ENCODE measurements around the gene SUSD4. TPM values are rescaled to one million over a fixed set of nuclear protein-coding genes. Genes with fewer than 3 reads are reported as not detected.

The SUSD4 gene
- total RNA-seq, 1 experiment from 2014 or later: 11.9 TPM

DNA sequence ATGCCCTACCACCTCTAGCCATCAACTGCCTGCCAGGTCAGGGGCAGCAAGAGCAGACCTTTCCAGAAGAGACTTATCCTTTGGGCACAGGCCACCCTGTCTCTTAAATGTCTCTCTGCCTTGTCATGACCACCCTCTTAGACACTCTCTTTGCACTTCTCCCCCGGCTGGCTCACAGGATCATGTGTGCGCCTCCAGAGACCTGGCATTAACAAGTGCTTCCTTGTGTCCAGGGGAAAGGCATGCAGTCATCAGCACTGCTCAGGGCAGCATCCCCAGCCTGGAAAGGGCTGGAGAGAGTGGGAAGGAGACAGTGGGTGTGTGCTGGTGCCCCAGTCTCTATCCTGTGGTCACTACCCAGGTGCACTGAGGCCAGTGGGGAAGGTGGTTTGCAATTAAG, 135.8 kb downstream of the SUSD4 start:
- no peak for DNase-seq (ENCODE audit: low read depth)

DNA sequence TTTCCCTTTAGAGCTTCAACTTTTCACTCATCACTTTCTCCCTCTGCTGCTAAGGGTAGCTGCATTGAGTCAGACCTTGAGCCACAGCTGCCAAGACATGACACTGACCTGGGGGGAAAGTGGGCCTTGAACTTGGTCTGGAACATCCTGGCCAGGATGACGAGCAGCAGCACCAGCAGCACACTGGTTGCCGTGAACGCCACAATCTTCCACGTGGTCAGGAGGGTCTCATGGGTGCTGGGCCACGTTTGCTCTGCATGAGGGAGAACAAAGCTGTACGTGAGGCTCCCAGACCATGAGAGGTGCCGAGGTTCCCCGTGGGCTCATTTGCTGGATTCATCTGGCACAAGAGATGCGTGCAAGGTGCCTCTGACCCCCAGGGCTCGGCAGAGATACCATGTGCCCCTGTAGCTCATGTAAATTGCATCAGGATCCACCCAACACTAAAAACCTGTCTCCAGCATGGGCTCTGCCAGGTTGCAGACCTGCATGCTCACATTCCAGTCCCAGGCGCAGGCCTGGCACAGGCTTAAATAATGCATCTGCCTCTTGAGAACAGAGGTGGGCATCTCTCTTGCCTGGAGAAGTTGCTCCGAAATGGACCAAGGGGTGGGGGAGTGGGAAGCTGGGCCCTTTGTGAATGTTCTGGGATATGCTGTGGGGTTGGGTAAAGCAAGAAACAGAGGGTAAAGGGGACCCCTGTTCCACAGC, 136.3 kb downstream of the SUSD4 start:
- no peak for DNase-seq (ENCODE audit: low read depth)
- in situ Hi-C loops (cut with HindIII; ENCODE audit: low pct_unique_long_range_greater_than_20kb, low sequenced_read_pairs): no loop called here

More for the DNA sequence above, 135.8 kb downstream of the SUSD4 start:
- in situ Hi-C loops (cut with HindIII; ENCODE audit: low pct_unique_long_range_greater_than_20kb, low sequenced_read_pairs): no loop called here

DNA sequence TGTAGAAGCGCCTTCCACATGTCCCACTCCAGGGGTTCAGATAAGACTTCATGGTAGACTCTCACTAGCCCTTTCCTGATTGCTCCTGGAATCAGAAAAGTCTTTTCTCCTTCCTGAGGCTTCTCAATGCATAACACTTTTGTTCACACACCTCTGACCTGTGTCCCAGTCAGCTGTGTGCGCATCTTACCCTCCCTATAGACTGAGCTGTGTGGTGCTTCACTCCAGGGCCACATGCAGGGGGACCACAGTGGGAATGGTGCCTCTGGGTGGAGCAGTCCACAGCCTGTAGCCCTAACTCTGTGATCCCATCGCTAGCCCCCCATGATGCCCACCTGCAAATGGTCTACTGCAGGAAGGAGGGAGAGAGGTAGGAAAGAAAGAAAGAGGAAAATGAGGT, 136.9 kb downstream of the SUSD4 start:
- DNase-seq (ENCODE audit: low read depth): no peak
- in situ Hi-C loops (cut with HindIII; ENCODE audit: low pct_unique_long_range_greater_than_20kb, low sequenced_read_pairs): no loop called here

DNA sequence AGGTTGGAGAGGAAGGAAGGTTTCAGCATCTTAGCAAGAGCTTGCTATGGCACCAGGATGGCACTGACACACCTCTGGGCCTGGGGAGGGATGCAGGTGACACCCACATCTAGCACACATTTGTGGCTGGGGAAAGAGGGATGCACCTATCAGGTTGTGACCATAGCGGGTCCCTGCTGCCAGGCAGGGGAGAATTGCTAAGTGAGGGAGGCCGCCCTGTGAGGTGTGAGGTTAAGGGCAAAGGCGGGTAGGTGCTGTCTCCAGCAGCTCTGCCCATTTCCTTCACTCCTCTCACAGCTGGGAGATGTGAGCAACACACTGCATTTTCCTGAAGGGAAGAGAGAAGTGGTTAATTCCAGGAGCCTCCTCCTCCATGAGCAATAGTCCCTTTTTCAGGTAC, 137.7 kb downstream of the SUSD4 start:
- in situ Hi-C loops (cut with HindIII; ENCODE audit: low pct_unique_long_range_greater_than_20kb, low sequenced_read_pairs): no loop called here
- DNase-seq (ENCODE audit: low read depth): no peak

DNA sequence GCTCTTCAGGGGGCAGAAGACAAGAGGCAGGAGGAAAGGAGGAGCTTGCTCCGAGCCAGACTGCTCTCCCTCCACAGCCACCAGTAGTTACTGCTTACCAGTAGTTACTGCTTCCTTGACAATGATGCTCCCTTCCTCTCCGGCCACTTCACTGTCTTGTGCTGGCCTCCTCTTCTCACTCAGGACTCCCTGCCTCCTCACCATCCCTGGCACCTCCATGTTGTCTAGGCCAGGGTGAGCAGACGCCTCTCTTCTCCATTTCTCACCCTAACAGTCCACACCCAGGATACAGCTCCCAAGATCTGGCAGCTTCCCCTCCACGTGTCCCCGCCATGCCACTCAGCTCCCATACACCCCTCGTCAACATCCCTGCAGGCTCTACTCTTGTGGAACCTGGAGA, 138.5 kb downstream of the SUSD4 start:
- in situ Hi-C loops (cut with HindIII; ENCODE audit: low pct_unique_long_range_greater_than_20kb, low sequenced_read_pairs): no loop called here
- DNase-seq (ENCODE audit: low read depth): no peak

DNA sequence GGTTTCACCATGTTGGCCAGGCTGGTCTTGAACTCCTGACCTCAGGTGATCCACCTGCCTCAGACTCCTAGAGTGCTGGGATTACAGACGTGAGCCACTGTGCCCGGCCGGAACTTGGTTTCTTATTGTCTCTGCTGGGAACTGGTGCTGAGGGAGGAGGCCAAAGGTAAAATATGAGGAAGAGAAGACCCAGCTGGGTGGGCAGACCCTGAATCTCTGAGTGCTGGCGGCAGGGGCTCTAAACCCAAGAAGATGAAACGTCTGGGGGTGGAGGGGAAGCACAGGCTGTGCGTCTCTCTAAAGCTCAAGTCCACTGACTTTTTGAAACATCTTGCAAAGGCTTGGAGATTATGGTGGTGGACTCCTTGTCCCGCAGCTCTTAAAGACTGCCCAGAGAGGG, 138.9 kb downstream of the SUSD4 start:
- DNase-seq (ENCODE audit: low read depth): no peak
- in situ Hi-C loops (cut with HindIII; ENCODE audit: low pct_unique_long_range_greater_than_20kb, low sequenced_read_pairs): no loop called here

DNA sequence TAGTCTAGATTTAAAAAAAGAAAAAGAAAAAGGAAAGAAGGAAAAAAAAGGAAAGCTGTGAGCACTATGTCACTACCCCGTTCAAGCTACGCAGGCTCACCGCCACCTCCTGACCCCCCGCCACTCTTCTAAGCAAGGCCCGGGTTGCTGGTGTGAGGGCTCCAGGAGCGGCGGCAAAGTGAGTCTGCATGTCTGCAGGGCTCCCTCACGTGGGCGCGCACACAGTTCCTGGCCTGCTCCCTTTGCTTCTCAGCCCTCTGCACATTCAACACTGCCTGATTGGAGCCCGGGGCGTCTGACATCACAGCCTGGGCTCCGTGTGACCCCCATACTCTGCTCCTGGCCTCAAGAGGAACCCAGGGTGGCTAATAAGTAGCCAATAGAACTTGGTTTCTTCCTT, 139.5 kb downstream of the SUSD4 start:
- DNase-seq (ENCODE audit: low read depth): no peak
- in situ Hi-C loops (cut with HindIII; ENCODE audit: low pct_unique_long_range_greater_than_20kb, low sequenced_read_pairs): no loop called here

DNA sequence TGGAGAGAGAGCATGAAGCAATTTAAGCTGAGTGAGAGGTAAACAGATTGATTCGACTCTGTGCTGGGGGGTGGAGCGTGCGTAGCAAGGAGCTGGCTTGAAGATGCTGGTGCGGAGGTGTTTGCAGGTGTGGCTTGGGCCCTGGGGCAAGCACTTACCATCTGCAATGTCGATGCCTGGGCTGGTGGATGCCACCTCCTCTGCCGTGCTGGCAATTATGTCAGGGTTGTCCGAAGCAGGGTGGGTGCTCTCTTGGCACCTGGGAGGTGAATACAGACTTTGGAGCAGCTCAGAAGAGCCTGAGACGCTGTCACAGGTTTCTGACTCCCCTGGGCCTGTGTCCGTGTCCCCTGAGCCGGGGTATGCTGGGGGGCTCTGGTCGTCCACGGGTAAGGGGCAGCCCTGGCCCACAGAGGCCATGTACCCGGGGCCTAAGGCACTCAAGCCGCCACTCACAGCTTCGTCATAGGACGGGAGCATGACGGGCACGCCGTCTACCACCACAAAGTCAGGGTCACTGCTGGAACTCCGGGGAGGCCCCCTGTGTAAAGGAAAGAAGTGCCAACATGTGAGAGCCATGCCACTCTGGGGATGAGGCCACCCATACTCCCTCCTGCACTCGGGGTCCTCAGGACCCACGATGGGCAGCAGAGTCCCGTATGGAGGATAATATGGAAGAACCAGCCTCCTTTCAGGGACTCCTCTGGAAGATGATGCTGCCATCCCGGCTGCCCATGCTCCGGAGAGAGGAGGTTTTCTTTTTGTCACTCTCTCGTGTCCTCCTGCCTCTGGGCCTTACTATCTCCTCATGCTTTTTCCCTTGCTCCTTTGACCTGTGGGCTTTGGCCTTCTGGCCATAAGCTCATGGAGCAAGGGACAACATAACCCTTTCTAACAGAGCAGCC, 140.6 kb downstream of the SUSD4 start:
- in situ Hi-C loops (cut with HindIII; ENCODE audit: low pct_unique_long_range_greater_than_20kb, low sequenced_read_pairs): no loop called here
- DNase-seq (ENCODE audit: low read depth): no peak

DNA sequence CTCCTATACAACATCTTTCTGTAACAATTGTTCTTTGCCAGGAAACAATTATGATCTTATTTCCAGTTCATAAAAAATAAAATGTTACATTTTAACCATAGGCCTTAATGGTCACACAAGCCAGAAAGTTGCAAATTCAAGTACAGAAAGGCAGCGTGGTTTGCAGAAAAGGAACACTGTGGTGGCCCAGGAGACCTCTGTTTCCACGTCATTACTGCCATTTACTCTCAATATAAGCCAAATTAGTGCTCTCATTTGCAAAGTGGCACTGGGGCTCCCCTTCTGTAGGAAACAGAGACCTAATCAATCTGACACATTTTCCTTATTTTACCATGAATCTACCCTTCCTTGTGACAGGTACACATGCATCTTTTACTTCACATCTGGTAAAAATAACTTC, 141.6 kb downstream of the SUSD4 start:
- in situ Hi-C loops (cut with HindIII; ENCODE audit: low pct_unique_long_range_greater_than_20kb, low sequenced_read_pairs): no loop called here
- DNase-seq (ENCODE audit: low read depth): no peak

DNA sequence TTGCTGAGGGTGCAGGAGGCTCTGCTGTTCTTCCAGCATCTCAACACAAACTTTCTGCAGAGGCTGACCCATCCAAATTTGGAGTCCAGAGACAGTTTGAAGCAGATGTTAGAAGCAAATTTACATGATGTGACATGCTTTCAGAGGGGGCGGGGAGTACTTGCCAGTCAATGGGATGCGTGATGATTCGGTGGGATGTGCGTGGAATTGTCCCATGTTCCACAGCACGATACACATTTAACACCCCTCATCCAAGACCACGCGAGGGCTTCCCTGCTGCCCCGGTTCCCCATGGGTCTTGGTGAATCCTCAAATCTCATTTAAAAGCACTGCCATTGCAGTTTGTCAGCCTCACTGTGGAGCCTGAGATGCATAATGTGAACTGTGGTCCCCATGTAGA, 142.3 kb downstream of the SUSD4 start:
- no peak for DNase-seq (ENCODE audit: low read depth)
- in situ Hi-C loops (cut with HindIII; ENCODE audit: low pct_unique_long_range_greater_than_20kb, low sequenced_read_pairs): no loop called here

DNA sequence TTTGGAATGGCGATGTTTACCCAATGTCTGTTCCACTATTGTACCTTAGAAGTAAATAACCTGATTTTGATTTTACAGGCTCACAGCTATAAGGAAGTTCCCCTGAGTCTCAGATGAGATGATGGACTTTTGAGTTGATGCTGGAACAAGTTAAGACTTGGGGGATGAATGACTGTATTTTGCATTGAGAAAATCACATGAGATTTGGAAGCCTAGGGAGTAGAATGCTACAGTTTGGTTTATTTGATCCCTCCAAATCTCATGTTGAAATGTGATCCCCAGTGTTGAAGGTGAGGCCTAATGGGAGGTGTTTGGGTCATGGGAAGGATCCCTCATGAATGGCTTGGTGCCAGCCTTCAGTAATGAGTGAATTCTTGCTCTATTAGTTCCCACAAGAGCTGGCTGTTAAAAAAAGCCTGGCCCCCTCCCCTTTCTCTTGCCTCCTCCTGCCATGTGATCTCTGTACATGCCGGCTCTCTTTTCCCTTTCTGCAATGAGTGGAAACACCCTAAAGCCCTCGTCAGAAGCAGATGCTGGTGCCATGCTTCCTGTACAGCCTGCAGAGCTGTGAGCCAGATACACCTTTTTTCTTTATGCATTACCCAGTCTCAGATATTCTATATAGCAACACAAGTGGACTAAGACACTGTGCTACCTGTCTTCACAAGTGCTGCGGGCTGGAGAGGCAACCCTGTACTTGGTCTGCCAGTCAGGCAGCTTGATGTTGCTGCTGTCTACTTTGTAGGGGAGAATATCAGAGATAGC, 143.9 kb downstream of the SUSD4 start:
- in situ Hi-C loops (cut with HindIII; ENCODE audit: low pct_unique_long_range_greater_than_20kb, low sequenced_read_pairs): no loop called here
- DNase-seq (ENCODE audit: low read depth): no peak

DNA sequence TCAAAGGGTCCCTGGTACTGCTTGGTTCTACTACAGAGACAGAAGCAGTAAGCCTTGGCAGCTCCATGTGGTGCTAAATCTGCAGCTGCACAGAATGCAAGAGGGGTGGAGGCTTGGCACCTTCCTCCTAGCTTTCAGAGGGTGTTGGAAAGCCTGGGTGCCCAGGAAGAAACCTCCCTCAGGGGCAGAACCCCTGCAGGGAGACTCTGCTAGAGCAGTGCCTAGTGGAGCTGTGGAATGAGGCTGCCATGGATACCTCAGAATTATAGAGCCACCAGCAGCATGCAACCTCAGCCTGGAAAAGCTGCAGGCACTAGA, 144.7 kb downstream of the SUSD4 start:
- in situ Hi-C loops (cut with HindIII; ENCODE audit: low pct_unique_long_range_greater_than_20kb, low sequenced_read_pairs): no loop called here
- no peak for DNase-seq (ENCODE audit: low read depth)

DNA sequence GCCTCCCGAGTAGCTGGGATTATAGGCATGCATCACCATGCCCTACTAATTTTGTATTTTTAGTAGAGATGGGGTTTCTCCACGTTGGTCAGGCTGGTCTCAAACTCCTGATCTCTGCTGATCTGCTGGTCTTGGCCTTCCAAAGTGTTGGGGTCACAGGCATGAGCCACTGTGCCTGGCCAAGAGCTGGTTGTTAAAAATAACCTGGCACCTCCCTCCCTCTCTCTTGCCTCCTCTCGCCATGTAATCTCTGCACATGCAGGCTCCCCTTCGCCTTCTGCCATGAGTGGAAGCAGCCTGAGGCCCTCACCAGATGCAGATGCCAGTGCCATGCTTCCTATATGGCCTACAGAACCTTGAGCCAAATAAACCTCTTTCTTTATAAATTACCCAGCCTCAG, 146.2 kb downstream of the SUSD4 start:
- DNase-seq (ENCODE audit: low read depth): no peak
- in situ Hi-C loops (cut with HindIII; ENCODE audit: low pct_unique_long_range_greater_than_20kb, low sequenced_read_pairs): no loop called here

DNA sequence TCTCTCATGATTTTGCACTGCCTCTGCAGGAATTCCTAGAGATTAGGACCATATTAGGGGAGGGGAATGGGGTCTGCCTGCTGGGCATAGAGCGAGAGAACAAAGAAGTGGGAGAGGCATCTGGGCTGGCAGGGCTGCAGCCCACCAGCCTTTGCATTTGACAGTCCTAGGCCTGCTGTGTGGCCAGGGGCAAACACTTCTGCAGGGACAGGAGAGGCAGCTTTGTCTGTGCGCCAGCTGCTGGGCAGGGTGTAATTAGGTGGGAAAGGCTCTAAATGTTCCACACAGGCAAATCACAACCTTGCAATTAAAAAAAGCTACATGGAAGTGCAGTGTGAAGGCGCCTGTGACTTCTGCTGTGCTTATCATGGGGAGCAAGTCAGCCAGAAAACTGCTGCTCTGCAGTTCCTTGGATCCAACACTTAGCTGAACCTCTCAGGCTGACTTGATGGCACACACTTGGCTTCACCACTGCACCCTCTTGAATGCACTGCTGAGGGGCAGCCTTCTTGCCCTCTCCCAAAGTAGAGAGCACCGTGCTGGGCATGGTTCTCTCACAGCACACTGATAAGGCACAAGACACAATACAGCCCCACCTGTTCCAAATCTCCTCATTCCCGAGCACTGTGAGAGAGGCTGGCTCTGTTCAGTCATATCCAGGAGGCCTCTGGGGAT, 147.3 kb downstream of the SUSD4 start:
- in situ Hi-C loops (cut with HindIII; ENCODE audit: low pct_unique_long_range_greater_than_20kb, low sequenced_read_pairs): no loop called here
- DNase-seq (ENCODE audit: low read depth): no peak

DNA sequence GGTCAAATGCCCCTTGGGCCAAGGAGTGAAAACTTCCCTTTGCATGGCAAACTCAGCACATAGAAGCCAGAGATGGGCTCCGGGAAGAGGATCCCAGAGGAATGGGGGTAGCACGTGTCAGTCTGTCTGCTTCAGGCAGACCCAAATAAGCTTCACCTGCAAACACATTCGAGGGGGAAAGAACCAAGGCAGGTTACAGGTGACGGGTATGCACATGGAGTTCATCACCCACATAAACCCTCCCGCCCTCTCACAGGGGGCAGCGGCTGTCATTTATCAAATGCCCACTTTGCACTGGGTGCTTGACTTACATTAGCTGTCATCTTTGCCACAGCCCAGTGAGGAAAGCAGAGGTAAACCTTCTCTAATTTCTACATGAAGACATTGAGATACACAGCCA, 147.9 kb downstream of the SUSD4 start:
- no peak for DNase-seq (ENCODE audit: low read depth)
- in situ Hi-C loops (cut with HindIII; ENCODE audit: low pct_unique_long_range_greater_than_20kb, low sequenced_read_pairs): no loop called here

DNA sequence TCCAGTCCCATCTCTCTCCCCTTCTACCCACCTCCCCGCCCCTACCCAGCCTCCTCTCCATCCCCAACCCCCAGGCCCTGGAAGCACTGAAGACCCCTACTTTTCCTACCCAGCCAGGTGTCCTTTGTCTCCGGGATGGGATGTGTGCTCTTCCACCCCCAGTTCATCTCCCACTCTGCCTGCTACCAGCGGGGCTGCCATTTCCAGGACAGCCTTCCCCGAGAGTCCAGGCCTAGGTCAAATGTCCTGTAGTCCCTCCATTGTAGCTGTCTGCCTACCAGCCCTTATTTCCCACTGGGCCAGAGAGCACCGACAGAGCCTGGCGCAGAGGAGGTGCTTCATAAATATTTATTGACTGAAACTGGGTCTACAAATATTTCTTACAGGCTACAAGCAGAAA, 148.9 kb downstream of the SUSD4 start:
- in situ Hi-C loops (cut with HindIII; ENCODE audit: low pct_unique_long_range_greater_than_20kb, low sequenced_read_pairs): no loop called here
- no peak for DNase-seq (ENCODE audit: low read depth)

DNA sequence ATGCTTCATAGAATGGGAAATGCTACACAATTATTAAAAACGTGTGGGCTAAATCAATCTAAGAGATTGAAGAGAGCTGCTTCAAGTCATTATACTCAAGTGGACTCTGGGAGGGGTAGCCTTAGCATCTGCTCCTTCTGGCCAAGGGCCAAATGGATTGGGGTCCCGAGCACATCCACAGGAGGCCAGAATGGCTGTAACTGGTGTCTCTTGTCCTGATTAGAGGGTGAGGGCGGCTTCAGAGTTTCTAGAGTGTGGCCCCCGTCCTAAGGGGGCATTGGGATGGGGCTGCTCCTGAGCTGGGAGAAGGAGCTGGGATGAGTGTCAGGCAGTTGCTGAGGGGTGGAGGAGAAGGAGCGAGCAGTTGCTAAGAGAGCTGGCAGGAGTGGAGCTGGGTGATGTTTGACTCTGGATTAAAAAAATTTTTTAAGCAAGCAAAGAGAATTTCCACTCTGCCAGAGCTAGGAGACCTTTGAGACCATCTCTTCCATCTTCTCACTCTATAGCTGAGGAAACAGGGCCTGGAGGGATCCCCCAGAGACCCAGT, 149.6 kb downstream of the SUSD4 start:
- in situ Hi-C loops (cut with HindIII; ENCODE audit: low pct_unique_long_range_greater_than_20kb, low sequenced_read_pairs): no loop called here
- DNase-seq (ENCODE audit: low read depth): no peak

DNA sequence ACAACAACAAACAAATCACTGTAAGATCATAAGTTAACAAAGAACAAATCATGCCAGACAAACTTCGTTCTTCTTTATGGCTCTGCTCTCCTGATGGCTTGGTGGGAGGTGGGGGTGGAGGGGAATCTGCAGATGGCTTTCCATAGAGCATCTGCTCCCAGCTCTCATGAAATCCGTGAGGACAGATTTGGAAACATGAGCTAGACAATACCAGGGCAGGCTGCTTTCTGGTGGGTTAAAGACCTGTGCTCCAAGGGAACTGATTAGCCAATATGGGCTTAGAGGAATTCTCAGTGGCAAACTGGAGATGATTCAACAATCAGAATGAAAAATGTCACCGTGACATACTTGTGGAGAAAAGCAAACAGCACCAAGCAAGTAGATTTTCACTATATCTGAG, 151.5 kb downstream of the SUSD4 start:
- DNase-seq (ENCODE audit: low read depth): no peak
- in situ Hi-C loops (cut with HindIII; ENCODE audit: low pct_unique_long_range_greater_than_20kb, low sequenced_read_pairs): no loop called here
